ENCODE measurements around the gene NKAIN2. TPM values are rescaled to one million over a fixed set of nuclear protein-coding genes. Genes with fewer than 3 reads are reported as not detected.
"Not testable (repeated sequence)": the region's sequence is repeated elsewhere in the genome, so short reads cannot be mapped to it uniquely, and the experiment has no call there.

NKAIN2 gene
- polyA plus RNA-seq, 3 donors = 14.1 to 20.8 (median 18.0) TPM

GRCh38 chr6:124022051-124022450 lies 218.4 kb downstream of the NKAIN2 start:
- not testable (repeated sequence) for DNase-seq

DNA sequence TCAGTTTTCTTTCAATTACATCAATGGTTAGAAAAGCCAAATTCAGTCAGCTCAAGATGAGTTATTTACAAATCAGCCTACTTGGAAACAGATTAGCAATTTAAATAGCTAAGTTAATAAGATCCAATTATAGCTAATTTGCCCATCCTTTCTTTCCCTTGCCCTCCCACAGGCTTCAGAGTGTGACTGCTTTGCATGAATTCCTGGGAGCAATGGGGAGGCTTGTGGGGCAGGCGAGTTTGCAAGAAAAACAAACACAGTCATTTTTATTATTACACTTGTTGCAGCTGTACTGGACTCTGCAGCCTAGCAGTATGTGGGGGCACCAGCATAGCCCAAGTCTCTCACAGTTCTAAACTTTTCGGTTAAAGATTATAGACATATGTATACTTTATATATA lies 219.0 kb downstream of the NKAIN2 start:
- DNase-seq = no peak

DNA sequence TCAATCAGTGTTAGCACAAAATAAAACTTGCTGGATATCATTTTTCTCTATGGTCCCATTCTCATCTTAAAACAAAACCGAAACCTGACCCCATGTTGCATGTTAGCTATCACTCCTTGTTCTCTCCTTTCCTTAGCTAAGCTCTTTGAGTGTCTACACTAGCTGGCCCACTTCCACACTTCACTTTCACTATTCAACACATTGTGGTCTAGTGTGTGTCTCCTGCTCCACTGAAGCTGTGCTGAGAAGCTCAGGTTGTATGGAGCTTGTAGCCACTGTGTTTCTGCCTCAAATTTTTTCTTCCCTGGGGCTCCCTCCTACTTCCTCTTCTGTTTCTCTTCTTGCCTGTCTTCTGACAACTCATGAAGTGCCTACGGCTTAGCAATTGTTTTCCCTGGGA lies 223.0 kb downstream of the NKAIN2 start:
- no peak for DNase-seq

- DNase-seq = no peak
Measured at GRCh38 chr6:124027392-124027791, 223.7 kb downstream of the NKAIN2 start.

DNA sequence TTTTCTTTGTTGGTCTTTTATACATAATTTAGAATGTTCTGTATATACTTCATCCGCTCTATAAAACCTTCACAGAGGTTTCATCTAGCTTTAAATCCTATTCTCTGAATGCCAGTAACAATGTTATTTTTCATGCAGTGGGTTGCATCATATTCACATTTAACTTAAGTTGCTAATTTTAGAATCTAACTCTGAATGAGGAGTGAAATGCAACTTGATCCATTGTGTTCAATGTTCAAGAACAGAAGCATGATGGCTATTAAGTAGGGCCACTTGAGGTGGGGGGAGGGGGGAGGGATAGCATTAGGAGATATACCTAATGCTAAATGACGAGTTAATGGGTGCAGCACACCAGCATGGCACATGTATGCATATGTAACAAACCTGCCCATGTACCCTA lies 224.5 kb downstream of the NKAIN2 start:
- no peak for DNase-seq

DNA sequence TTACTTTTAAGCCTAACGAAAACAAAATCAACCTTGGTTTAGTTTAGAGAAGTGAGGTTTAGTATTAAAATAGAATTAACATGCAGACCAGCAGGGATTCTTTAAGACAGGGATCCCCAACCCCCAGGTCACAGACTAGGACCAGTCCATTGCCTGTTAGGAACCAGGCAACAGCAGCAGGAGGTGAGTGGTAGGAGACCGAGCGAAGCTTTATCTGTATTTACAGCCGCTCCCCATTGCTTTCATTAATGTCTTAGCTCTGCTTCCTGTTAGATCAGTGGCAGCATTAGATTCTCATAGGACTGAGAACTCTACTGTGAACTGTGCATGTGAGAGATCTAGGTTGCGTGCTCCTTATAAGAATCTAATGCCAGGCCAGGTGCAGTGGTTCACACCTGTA lies 225.9 kb downstream of the NKAIN2 start:
- no peak for DNase-seq

- no peak for DNase-seq
Measured at GRCh38 chr6:124033501-124033900, 229.8 kb downstream of the NKAIN2 start.

DNA sequence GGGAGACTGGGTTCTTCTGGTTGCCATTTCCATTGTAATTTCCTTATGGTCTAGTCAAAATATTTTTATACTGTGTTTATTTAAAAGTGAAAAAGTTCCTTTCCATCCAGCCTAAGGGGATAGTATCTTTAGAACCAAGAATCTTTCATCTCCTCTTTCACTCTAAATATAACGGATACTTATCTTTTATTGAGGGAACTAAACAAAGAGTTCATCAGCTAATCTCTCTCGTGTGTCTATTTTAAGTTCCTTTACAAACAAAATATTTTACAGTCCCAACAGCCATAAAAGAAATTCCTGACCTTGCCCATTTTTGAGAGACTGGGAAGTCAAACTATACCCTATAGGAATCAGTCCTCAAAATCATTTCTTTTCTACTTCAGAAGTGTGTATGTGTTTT lies 232.7 kb downstream of the NKAIN2 start:
- no peak for DNase-seq

DNA sequence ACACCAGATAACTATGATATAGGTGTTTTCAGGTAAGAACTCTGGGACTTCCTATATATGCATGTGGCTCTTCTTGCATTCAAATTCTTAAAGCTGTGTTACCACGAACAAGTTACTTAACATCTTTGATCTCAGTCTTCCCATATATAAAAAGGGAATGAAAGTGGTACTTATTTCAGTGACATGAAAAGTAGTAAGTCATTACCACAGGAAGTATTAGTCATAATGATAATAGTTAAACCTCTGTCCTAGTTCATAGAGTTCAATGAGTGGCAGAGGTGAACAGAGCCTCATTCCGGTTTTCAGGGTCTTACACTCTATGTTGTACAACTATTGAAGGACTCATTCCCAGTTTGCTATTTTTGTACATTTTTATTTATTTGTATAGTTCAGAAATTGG lies 237.0 kb downstream of the NKAIN2 start:
- DNase-seq = no peak

- no peak for DNase-seq
Measured at GRCh38 chr6:124052120-124052519, 248.5 kb downstream of the NKAIN2 start.

- no peak for DNase-seq
Measured at GRCh38 chr6:124053315-124053714, 249.7 kb downstream of the NKAIN2 start.

- DNase-seq = no peak
Measured at GRCh38 chr6:124054034-124054433, 250.4 kb downstream of the NKAIN2 start.

DNA sequence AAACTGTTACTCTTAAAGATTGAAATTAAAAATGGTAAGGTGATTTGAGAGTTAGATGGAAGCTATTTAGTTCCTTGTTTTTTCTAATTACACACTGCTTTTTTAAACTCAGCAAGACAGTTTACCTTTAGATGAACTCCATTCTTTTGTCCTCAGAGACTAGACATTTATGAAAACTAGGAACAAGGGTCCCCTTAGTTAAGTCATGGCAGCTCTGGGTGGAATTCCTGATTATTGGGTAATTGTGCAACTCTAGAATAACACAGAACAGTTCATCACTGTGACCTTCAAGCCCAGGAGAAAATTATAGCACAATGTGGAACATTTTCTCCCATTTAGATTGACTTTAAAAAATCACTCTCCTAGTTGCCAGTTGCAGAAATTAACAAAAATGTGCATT lies 251.7 kb downstream of the NKAIN2 start:
- DNase-seq = no peak

GRCh38 chr6:124055963-124056362 lies 252.3 kb downstream of the NKAIN2 start:
- no peak for DNase-seq

GRCh38 chr6:124056407-124057334 lies 253.0 kb downstream of the NKAIN2 start:
- DNase-seq = no peak

- DNase-seq = no peak
Measured at GRCh38 chr6:124057461-124057860, 253.8 kb downstream of the NKAIN2 start.

DNA sequence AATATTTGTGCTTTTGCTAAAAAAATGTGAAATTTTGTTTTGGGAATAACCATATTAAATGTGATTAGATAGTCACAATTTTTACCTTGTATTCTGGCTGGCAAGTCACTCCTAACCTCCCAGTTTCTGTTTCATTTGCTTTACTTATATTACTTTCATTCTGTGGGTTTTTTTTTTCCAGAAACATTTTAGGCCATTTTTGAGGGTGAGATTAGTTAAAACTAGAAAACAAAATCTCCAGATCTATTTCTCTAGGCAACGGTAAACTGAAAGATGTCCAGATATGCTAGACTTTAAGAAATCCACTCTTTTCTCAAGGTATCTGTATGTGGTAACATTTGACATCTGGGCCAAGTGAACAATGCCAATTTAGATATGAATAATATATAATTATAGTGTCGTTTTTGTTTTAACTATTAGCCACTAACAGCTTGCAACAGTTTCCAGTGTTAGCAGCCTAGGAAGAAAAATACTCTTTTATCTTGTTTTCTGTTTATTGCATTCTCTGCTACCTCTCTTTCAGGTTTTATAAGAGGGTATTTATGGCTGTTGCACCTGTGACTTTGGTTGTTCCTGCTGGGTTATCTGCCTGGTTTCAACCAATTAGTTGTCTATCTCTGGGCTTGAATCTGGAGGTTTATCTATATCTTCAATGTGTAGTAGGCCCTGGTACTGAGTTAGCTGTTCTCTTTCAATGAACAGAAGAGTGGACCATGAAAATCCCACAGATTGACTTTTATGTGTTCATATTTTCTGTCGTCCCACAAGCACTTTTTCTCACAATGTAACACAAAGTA lies 260.9 kb downstream of the NKAIN2 start:
- DNase-seq = no peak

DNA sequence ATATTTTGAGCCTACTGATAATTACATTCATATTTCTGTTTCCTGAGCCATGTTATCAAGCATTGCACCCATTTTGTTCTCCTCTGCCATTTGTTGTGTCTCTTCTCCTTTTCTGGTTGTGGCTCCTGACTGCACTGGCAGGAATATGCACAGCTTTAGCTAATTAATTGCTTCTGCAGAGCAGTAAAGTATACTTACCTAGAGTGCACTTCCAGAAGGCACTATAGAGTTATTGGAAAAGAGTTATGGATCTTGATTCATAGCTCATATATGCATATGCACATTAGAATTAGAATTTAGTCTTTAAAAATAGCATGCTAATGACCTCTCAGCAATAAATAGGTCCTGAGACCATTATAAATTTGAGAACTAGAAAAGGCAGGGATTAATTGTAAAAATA lies 262.6 kb downstream of the NKAIN2 start:
- no peak for DNase-seq

DNA sequence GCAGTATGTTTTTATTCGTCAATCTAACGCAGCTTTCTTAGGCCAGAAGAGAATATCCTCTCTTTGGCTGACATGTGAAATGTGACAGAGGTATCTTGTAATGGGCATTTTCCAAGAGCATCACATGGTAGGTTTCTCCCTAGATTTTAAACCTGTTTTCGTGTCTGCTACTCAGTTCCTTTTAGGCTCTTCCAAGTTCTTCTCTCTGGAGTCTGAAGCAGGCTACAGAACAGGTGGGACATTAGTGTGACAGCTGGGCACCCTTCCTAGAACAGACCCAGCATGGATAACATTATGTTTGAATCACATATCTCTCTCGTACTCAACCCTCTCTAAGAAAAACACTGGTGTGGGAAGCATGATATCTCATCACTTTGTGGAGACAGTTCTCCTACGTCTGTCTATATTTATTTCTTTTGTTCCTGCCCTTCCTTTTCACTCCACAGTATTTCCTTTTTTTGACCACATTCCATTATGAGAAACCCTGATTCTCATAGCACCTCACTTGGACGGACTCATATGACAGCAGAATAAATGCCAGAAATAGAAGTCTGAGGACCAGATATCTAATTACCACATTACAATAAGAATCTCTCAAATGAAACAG lies 263.4 kb downstream of the NKAIN2 start:
- no peak for DNase-seq

GRCh38 chr6:124069230-124069950 lies 265.7 kb downstream of the NKAIN2 start:
- no peak for DNase-seq

DNA sequence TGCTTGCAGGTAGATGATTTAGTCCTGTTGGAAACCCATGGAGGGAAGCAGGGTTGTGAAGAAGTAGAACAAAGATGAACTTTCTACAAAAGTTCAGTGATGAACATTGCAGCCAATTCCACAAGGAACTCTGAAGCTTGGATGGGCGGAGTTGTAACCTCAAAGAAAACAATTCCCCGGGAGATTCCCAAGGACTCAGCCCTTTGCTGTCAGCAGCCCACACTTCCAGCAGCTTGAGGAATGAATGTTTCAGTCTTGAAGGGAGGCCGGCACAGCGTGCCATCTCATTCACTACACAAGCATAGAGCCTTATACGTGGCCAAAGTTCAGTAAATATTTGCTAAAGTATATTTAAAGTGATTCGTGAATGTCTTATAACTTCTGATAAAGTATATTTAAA lies 269.4 kb downstream of the NKAIN2 start:
- no peak for DNase-seq
